Lower leg skin (tissue), 3 donors: Measurements from ENCODE around the gene SPAG4.

Source experiments
- CTCF ChIP-seq, 3 donors: fragments of 450-650 bp; IDR thresholded peaks; one replicate each; pipeline ENCODE4 v1.5.1; 2016; ENCODE audit warnings: antibody characterized with exemption in 3 of 3, mild to moderate bottlenecking in 3 of 3, moderate library complexity in 2 of 3
- POLR2A ChIP-seq, 2 donors: fragments of 450-650 bp; IDR thresholded peaks; one replicate each; pipeline ENCODE4 v1.6.1; 2016 to 2017; ENCODE audit warnings: antibody characterized with exemption in 2 of 2, mild to moderate bottlenecking in 1 of 2, moderate library complexity in 1 of 2

DNA sequence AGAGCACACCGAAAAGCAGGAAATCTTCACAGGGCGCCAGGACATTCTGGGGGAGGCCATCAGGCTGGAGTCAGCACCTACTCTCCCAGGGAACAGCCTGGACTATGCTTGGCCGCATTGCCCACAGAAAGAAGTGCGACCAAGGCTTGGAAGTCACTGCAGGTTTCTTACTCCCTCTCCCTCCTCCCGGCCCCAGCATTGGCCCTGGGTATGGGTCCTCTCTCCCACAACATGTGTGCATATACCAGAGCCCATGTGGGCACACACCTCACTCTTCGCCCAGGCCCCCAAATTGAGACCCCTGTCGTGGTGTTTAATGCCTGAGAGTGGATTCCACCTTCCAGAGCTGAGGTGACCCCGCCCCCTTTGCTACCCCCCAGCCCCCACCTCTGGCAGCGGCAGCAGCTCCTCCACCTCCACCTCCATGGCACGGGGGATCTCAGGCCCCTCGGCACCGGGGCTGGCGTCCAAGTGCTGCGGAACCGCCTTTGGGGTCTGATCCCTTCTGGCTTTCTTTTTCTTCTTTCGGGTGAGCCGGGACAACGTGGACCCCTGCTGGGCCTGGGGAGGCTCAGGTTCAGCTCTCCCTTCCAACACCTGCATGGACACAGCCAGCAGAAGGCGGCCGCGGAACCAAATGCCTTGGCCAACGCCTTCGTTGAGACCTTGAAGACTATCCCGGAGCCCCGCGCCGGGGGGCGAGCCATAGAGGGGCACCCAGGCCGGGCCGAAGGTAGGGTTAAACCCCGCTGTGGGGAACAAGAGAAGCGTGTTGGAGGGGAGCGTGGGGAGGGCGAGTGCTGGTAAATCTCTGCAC is 15.2 kb upstream of the SPAG4 start:
- TF ChIP-seq CTCF (IDR thresholded peaks at IDR 0.05) (no peak), POLR2A (IDR thresholded peaks at IDR 0.05) (no peak)
